ENCODE measurements around the gene SUGP1. TPM values are rescaled to one million over a fixed set of nuclear protein-coding genes. Genes with fewer than 3 reads are reported as not detected.

Gene SUGP1
- polyA plus RNA-seq, 3 donors: 17.4 to 38.8 (median 18.1) TPM

DNA sequence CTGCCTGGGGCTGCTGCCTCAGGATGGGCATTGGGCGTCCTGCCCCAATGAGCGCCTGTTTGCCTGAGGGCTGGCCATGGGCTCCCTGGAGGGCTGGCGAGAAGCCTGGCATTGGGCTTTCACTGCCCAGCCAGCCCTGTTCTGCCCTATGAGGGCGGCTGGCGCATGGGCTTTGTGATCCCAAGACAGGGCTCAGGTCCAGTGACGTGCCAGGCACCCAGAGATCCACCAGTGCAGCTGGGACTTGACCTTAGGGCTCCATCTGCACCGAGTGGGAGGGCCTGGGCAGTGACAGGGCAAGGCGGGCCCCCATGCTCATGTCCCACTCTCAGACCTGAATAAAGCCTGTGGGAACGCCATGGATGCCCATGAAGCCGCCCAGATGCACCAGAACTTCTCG is 34.6 kb upstream of the SUGP1 start:
- no peak for TF ChIP-seq CTCF (IDR thresholded peaks at IDR 0.05)
- Histone ChIP-seq H3K9me3 (replicated peaks in 1 of 2; ENCODE audit: control insufficient read depth in 1 of 2, insufficient read depth in 1 of 2, low read length in 2 of 2) (no peaks in the 10 kb centered on the region), H3K36me3 (replicated peaks in 1 of 2; ENCODE audit: control insufficient read depth in 1 of 2, insufficient read depth in 2 of 2, low read length in 2 of 2) (peaks cover 66 to 79% of the 10 kb centered on the region in 2 donors), H3K4me2 (replicated peaks; ENCODE audit: extremely low read depth, low read length, poor library complexity, severe bottlenecking) (no peak overlapping the region), H3K4me3 (replicated peaks in 1 of 3; ENCODE audit: low read depth in 2 of 3, low read length in 3 of 3) (no peak overlapping the region), H3K27me3 (ENCODE audit: control insufficient read depth in 2 of 2, insufficient read depth in 2 of 2, low read length in 2 of 2) (no peaks in the 10 kb centered on the region), H2AFZ (ENCODE audit: insufficient read depth, low read depth, low read length, poor library complexity, severe bottlenecking) (no peak overlapping the region), H3K79me2 (ENCODE audit: insufficient read depth, low read length) (no peaks in the 10 kb centered on the region), H3K27ac (ENCODE audit: low read depth in 1 of 2, low read length in 2 of 2) (no peak overlapping the region), H3K9ac (ENCODE audit: insufficient read depth, low read length, poor library complexity, severe bottlenecking) (no peak overlapping the region), H3K4me1 (ENCODE audit: control insufficient read depth in 1 of 2, insufficient read depth in 2 of 2, low read length in 2 of 2) (no peaks in the 10 kb centered on the region), H4K20me1 (ENCODE audit: insufficient read depth, low read length) (peaks cover 3% of the 10 kb centered on the region)
- Mint-ChIP-seq H3K27me3 (ENCODE audit: low read depth in 3 of 3) (peaks cover 0 to 1% (median 0%) of the 10 kb centered on the region in 3 donors), H3K4me1 (no peaks in the 10 kb centered on the region), H3K4me3 (no peak overlapping the region), H3K27ac (no peak overlapping the region), H3K36me3 (peaks cover 58 to 87% of the 10 kb centered on the region in 2 donors), H3K9me3 (no peaks in the 10 kb centered on the region)
- intact Hi-C loops (cut with micrococcal nuclease): no loop called here
- no peak for DNase-seq
- WGBS (ENCODE audit: insufficient coverage): 93% methylated on average over 11 of the region's 11 CpGs

GRCh38 chr19:19354007-19354406 is 33.7 kb upstream of the SUGP1 start:
- Mint-ChIP-seq H3K36me3 (peaks cover 65 to 94% of the 10 kb centered on the region in 2 donors), H3K4me3 (no peak overlapping the region), H3K27ac (no peak overlapping the region), H3K27me3 (ENCODE audit: low read depth in 3 of 3) (peaks cover 0 to 1% (median 0%) of the 10 kb centered on the region in 3 donors), H3K9me3 (no peaks in the 10 kb centered on the region), H3K4me1 (no peaks in the 10 kb centered on the region)
- Histone ChIP-seq H3K9me3 (replicated peaks in 1 of 2; ENCODE audit: control insufficient read depth in 1 of 2, insufficient read depth in 1 of 2, low read length in 2 of 2) (no peaks in the 10 kb centered on the region), H4K20me1 (ENCODE audit: insufficient read depth, low read length) (peaks cover 3% of the 10 kb centered on the region), H3K27ac (ENCODE audit: low read depth in 1 of 2, low read length in 2 of 2) (no peak overlapping the region), H2AFZ (ENCODE audit: insufficient read depth, low read depth, low read length, poor library complexity, severe bottlenecking) (no peak overlapping the region), H3K27me3 (ENCODE audit: control insufficient read depth in 2 of 2, insufficient read depth in 2 of 2, low read length in 2 of 2) (no peaks in the 10 kb centered on the region), H3K36me3 (replicated peaks in 1 of 2; ENCODE audit: control insufficient read depth in 1 of 2, insufficient read depth in 2 of 2, low read length in 2 of 2) (peaks cover 75 to 88% of the 10 kb centered on the region in 2 donors), H3K4me1 (ENCODE audit: control insufficient read depth in 1 of 2, insufficient read depth in 2 of 2, low read length in 2 of 2) (no peaks in the 10 kb centered on the region), H3K9ac (ENCODE audit: insufficient read depth, low read length, poor library complexity, severe bottlenecking) (no peak overlapping the region), H3K79me2 (ENCODE audit: insufficient read depth, low read length) (no peaks in the 10 kb centered on the region), H3K4me3 (replicated peaks in 1 of 3; ENCODE audit: low read depth in 2 of 3, low read length in 3 of 3) (no peak overlapping the region), H3K4me2 (replicated peaks; ENCODE audit: extremely low read depth, low read length, poor library complexity, severe bottlenecking) (no peak overlapping the region)
- TF ChIP-seq CTCF (IDR thresholded peaks at IDR 0.05): no peak
- no peak for DNase-seq
- 100% methylated on average over 4 of the region's 5 CpGs for WGBS (ENCODE audit: insufficient coverage)
- intact Hi-C loops (cut with micrococcal nuclease): no loop called here

Data from CD14-positive monocyte (primary cell).